Fibroblast of skin of back (primary cell): ENCODE results near the gene UBE2G1.
A peak's percentile ranks its signal among the peaks of the same experiment; 100 is the strongest.

ENCODE experiments used
- DNase-seq: peaks from one replicate; pipeline ENCODE4 v3.0.0-alpha.2; 2013

The UBE2G1 gene

DNA sequence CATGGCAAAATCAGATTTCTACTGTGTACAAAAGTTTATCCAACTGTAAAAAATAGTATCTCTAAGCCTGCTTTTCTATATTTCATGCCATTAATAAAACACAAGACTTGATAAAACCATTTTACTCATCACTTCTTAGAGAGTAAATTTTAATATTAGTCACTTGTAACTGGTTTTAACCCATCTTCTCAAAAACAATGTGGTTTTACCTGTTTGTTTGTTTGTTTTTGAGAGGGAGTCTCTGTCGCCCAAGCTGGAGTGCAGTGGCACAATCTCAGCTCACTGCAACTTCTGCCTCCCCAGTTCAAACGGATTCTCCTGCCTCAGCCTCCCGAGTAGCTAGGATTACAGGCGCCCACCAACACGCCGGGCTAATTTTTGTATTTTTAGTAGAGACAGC is 32.1 kb downstream of the UBE2G1 start:
- DNase-seq: no peak

DNA sequence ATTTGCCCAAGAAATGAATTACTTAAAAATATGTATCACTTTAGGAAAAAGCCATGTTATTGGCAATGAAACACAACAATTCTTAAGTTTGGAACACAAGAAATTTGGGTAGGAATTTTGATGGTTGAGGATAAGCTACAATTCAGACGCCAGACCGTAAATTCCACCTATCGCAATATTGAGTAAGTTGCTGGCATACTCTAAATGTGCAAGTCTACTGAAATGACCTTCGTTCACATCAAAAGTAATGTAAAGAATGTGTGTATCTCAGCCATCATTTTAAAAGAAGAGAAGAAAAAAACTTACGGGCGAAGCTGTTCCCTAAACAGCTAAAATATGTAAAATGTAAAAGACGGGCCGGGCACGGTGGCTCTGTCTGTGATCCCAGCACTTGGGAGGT is 33.4 kb downstream of the UBE2G1 start:
- DNase-seq: no peak

DNA sequence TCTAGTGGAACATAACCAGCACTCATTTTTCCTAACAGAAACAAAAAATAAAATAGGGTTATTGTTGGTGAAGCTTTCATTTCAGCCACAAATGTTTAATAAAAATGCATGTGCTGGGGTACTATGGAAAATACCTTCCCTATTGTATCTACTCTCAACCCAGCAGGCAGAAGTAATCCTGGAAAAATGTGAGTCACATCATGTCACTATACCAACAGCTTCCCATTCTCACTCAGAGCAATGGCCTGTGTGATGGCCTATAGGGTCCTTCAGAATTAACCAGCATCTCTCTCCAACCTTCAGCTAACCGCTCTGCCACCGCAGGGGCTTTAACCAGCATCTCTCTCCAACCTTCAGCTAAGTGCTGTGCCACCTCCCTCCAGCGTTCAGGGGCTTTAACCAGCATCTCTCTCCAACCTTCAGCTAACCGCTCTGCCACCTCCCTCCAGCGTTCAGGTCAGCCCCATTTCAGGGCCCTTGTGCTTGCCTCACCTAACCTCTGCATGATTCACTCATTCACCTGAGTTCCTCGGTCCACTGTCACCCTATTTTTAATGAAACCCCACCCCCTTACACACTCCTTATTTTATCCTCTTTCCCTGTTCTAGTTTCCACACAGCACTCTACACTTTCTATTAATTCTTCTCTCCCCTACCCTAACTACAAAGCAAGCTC is 34.0 kb downstream of the UBE2G1 start:
- peak; percentile 67 for DNase-seq

DNA sequence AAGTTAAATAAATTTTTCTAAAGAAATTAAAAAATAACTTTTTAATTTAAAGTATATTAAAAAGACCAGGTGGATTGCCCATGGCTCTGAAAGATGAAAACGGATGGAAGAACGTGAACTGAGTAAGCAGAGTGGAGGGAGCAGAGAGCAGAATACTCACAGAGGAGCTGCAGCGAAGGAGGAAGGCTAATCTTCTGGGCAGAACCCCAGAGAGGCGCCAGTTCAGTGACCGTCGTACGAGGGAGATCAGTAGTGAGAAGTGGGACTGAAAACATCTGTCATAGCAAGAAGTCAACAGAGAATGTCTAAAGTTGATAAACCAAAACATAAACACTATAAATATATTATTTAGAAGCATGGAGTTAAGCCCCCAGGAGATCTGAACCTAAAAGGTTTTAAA is 34.9 kb downstream of the UBE2G1 start:
- DNase-seq: no peak

DNA sequence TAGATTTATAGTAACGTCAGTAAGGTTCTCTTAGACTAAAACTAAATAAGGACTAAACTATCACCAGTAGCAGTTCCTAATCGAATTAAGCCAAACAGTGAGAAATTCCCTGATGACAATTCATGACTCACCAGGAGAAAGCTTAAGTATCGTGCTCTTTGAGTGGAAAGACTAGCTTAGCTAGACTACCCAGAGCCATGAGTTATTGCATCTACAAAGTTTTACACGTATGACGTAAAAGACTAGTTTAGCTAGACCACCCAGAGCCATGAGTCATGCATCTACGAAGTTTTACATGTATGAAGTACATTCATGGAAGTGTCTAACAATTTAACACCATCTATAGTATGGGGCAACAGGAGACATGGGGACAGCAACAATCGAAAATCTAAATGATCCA is 36.6 kb downstream of the UBE2G1 start:
- peak; percentile 96 for DNase-seq

DNA sequence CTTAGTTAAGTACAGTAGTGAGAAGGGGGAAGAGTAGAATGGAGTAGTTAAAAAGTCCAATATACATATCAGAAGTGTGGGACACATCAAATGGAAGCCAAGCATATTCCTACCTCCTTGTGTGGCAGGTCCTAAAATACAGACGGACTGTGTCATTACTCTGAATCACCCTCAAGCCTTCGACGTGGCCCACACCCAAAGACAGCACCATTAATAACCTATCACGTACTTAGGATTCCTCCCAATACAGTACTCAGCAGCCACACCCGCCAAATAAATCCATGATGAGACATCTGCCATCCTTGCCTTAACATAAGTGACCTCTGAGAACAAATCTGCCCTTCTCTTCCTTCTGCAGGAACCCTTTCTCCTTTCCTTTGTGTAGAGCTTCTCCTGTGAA is 38.9 kb downstream of the UBE2G1 start:
- DNase-seq: peak; percentile 95

DNA sequence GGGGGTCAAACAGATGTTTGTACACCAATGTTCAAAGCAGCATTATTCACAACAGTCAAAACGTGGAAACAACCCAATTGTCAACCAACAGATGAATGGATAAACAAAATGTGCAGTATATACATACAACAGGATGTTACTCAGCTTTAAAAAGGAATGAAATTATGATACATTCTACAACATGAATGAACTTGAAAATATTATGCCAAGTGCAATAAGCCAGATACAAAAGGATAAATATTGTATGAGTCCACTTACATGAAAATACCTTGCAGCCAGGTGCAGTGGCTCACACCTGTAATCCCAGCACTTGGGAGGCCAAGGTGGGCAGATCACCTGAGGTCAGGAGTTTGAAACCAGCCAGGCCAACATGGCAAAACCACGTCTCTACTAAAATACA is 39.9 kb downstream of the UBE2G1 start:
- no peak for DNase-seq

DNA sequence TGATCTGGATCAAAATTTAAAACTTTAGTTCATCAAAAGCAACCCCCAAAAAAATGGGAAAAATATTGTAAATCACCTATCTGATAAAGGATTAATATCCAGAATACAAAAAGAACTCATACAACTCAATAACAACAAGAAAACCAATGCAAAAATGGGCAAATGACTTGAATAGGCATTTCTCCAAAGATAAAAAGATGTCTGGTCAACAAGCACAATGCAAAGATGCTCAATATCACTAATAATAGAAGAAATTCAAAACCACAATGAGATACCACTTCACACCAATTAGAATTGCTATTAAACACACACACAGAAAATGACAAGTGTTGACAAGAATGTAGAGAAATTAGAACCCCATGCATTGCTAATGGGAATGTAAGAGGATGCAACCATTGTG is 40.4 kb downstream of the UBE2G1 start:
- DNase-seq: no peak

DNA sequence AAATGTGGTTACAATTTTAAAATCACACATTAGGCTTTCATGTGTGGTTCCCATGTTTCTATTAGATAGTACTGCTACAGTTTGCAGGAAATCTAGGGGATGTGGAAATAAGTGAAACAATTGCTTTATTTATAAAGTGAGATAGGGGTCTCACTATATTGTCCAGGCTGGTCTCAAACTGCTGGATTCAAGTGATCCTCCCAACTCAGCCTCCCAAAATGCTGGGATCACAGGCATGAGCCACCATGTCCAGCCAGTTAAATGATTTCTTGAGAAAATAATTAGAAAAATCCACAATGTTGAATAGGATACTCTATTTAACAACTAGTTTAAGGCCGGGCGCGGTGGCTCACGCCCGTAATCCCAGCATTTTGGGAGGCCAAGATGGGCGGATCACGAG is 42.0 kb downstream of the UBE2G1 start:
- no peak for DNase-seq

DNA sequence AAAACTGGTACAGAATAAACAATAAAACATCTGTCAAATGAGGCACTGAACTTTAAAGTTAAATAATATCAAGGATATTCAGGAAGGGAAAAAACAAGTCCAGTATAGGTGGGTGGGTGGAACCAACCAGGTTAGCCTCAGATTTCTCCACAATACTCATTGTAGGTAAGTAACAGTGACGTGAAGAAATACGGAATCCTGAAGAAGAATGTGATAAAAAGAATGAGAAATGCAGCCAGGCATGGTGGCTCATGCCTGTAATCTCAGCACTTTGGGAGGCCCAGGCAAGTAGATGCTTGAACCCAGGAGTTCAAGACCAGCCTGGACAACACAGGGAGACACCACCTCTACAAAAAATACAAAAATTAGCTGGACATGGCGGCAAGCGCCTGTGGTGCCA is 47.3 kb downstream of the UBE2G1 start:
- no peak for DNase-seq

DNA sequence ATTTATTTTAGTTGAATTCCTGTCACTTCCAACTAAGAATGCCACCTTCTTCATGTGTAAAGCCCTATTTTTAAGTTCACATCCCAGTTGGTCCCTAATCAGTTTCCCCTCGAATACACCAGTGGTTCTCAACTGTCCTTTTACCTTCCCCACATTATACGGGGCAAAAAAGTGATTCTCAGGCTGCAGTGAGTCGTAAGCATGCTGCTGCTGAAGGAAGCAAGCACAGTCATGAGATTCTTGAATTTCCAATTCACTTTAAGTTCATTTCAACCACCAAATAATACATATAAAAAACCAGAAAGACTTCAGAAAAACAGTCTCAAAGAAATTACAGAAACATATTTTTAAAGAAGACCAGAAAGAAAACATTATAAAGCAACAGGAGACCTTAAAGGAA is 47.9 kb downstream of the UBE2G1 start:
- peak; percentile 21 for DNase-seq

DNA sequence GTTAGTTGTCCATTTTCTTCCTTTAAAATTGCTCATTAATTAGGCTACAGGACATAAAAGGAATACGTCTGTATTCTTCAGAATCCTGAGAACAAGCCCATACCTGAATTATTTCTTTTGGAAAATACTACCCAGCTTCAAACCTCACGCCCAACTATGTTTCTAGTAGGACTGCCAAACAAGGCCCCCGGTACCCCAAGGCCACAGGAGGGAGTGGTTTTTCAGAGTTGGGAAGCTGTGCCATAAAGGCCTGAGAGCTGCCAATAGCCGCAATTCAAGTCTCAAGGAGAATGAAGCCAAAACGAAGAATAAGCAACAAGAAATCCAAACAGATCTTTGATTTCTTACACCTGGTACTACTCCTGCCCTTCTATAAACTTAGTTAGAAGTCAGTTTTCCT is 48.3 kb downstream of the UBE2G1 start:
- no peak for DNase-seq

DNA sequence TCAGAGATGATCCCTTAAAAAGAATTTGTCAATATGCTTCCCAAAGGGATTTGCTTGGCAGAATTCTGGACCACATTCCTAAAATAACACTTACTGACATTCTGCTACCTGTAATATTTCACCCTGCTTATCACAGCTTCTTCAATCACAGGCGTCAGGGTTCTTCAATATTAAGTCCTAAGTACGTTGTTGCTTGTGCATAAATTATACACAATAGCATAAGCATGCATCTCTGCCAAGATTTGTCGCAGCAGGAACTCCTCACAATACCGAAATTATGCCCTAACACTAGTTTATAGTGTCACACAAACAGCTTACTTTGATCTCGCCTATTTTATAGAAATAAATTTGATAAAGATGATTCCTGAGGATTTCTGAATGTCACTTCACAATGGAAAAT is 48.9 kb downstream of the UBE2G1 start:
- no peak for DNase-seq

DNA sequence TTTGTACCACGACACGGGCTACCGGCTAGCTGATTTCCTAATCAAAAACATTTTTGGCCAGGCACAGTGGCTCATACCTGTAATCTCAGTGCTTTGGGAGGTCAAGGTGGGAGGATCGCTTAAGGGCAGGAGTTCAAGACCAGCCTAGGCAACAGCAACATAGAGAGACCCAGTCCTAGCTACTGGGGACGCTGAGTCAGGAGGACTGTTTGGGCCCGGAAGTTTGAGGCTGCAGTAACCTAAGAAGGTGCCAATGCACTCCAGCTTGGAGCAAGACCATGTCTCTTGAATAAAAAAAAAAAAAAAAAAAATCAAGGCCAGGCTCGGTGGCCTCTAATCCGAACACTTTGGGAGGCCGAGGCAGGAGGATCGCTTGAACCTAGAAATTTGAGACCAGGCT is 49.8 kb downstream of the UBE2G1 start:
- DNase-seq: no peak

DNA sequence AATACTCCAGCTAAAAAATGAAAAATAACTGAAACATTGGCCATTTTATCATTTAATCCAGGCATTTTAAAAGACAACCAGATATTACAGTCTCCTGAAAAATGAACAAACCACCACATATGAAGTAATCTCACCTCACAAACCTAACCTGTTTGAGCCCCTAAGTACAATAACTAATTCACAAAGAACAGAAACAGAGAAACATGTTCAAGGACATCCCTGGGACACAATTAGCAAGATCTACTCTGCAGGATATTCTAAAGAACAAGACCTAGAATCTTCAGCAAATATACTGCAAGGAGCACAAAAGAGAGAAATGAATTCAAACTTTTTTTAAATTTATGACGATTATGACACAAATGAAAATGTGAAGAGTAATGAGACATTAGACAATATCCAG is 51.9 kb downstream of the UBE2G1 start:
- no peak for DNase-seq

DNA sequence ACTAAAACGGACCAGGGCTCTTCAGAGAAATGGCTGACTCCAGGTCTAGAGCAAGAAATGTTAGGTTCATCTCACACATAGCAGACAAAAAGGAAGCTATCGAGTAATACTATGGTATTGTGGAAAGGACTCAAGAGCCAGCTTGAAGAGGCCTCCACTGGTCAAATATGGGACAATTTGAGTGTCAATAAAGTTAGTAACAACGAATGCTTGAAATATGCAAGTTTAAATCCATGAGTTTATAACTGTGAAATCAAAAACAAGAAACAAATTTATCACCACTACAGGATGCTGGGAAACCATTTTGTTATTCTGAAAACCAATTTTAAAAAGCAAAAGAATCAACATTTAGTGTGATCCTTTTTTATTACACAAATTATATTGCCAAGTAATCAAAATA is 52.3 kb downstream of the UBE2G1 start:
- no peak for DNase-seq

DNA sequence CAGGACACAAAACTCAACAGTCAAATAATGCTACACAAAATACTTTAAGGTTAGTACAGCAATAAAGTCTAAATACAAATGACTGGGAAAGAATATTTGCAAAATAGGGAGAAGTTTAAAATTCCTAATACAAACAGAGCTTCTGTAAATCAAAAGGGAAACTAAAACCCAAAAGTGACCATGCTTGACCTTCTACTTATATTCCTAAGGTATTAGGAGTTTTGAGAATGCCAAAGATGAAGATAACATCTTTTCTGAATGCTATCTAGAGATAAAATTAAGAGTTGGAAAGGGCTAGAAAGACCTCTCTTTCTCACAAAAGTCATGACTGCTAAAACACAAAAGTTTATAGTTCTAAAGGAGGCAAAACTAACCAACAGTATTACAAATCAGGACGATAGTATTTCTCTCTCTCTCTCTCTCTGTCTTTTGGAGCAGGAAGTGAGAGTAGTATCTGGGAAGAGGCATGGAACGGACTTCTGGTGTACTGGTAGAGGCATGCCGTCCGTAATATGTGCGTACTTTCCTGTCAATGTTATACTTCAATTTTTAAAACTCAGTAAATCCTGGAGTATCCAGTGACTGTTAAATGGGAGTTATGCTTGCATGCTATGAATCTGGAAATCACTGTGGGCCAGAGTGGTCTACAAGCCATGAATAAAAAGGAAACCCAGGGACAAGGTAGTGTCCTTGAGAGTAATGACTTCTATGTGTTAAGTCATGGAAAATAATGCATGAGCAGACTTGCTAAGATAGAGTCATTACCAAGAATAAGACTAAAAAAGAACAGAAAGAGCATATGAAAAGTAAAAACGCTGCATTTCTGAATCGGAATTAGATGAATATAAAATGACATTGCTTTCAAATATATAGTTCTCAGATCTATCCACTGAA is 53.0 kb downstream of the UBE2G1 start:
- no peak for DNase-seq

DNA sequence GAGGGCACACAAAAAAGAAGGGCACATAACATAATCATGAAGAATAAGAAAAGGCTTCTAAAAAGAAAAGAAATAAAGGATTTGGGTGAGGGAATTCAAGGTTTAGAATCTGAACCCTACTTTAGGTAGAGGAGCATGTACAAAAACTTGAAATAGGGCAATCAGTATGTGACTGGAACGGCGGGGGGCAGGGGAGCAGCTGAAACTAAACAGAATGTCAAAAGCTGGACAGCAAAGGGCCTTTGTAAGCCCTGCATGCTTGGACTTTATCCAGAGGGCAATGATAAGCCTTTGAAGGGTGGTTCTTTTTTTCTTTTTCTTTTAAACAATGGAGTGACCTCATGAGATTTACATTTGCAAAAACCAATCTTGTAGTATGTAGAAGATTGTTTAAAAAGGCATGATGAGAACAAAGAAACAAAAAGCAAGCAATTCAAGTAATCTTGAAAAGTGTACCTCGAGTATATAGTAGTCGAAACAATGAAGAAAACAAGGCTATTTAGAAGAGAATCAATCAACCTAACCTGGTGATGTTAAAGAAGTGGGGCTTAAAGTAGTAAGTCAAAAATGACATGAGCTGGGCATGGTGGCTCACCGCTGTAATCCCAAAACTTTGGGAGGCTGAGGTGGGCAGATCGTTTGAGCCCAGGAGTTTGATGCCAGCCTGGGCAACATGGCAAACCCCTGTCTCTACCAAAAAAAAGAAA is 56.0 kb downstream of the UBE2G1 start:
- DNase-seq: peak; percentile 10

DNA sequence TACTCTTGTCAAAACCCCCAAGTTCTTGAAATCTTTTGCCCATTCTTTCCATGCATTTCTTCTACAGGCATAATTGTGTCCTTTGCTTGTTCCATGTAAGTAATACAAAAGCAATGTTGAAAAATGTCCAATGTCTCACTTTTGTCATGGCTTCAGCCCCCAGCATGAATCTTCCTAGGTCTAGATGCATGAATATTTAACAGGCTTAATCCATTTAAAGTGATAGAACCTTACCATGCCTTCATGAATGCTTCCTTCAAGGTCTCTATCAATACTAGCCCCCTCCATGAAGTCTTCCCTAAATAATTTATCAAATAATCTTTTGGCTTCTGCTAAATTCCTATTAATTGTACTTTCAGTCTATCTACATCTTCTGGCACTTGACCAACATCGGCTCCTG is 56.6 kb downstream of the UBE2G1 start:
- DNase-seq: no peak

DNA sequence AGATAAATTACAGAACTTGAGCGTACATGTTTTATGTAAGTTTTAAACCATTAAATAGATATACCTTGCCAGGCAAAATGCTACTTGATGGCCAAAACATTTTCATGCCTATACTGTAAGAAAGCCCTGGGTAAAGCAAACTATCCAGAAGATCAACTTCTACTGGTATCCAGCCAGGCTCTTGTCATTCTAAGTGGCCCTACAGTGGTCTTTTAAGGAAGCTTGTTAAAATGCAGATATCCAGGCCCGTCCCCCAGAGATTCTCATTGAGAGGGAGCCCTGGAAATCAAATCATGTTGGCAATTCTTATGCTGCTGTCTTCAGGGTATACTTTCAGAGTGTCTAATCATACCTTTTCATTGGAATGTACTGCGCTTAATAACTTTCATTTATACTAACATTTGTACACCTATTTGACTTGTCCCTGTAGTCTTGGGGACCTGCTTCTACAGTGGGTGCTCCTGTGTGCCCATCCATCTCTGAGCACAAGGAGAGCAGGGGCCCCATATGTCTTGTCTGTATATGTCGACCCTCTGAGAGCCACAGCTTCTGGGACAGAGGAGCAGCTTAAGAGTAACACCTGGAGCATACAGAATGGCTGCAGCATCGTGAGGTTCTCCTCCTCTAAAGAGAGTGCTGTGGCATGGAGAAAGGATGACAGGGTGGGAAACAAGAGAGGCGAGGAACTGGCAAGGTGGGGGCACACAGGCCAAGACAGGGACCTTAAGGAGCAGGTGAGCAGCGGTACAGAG is 59.1 kb downstream of the UBE2G1 start:
- no peak for DNase-seq

DNA sequence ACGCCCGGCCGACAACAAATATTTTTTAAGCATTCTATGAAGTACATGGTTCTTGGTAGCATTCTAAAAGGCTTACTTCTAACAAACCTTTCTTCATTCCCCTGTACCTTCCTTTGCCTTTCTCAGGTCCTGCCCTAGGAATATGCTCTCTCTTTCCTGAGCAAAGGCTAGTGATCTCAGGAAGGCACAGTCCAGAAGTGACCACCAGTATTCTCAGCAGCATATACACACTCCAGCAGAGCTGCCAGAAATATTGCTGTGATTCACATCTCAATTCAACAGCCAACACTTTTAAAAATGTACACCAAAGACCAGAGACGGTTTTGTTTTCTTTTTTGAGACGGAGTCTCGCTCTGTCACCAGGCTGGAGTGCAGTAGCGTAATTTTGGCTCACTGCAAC is 61.3 kb downstream of the UBE2G1 start:
- DNase-seq: peak; percentile 7

DNA sequence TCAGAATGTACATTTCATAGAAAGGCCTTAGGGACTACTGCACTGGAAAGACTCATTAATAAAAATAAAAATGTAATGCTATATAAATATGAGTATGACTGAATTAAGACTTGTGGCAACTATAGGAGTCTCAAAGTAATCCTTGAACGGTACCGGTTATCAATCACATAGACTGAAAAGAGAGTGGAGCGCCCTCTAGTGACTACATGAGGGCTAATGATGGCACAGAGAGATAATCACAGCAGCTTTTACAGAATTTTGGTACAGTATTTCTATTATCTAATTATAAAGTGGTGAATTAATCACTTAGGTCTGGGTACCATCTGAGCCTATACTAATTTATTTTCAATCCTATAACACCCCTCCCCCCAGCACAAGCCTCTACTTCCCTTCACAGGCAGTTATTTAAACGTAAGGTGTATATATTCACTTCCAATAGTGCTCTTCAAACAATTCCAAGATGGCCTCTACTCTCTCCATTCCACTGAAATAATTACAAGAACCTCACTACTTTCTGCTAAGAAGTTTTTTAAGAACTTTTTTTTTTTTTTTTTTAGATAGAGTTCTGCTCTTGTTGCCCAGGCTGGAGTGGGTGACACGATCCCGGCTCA is 62.0 kb downstream of the UBE2G1 start:
- DNase-seq: peak; percentile 56
